Measurements from ENCODE around the gene PRR13. TPM values are rescaled to one million over a fixed set of nuclear protein-coding genes. Genes with fewer than 3 reads are reported as not detected.
A peak's percentile ranks its signal among the peaks of the same experiment; 100 is the strongest.

PRR13 gene
- total and polyA plus RNA-seq, 2 donors (not counting 3 experiments of a cell fraction or from before 2014, with no cell fraction given) = 68.9 to 139 TPM

DNA sequence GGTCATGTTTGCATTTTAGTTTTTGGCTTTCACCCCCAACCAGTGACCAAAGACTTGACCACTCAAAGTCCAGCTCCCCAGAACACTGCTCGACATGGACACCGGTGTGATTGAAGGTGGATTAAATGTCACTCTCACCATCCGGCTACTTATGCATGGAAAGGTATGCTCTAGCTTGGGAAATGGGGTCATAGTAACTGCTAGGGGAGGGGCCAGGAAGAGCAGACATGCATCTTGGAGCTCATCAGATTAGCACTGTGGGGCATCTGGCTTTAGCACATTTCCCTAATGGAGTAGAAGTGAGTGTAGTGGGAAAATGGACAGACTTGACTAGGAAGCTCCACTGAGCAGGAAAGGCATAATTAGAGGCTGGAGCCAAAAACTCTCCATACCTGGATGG, 13.2 kb downstream of the PRR13 start:
- Histone ChIP-seq H2AFZ (ENCODE audit: low read depth, low read length) (no peak overlapping the region), H3K4me2 (ENCODE audit: insufficient read depth, low read length) (peak overlapping the region; percentile 100), H3K27ac (ENCODE audit: insufficient read depth, low read depth, low read length) (no peak overlapping the region), H4K20me1 (replicated peaks; ENCODE audit: control insufficient read depth, extremely low read depth, insufficient read depth, low read length) (peaks cover 16% of the 10 kb centered on the region), H3K27me3 (ENCODE audit: control insufficient read depth in 2 of 2, insufficient read depth in 2 of 2, low read length in 2 of 2) (no peaks in the 10 kb centered on the region), H3K9me1 (replicated peaks; ENCODE audit: control insufficient read depth, extremely low read depth, insufficient read depth, low read length) (no peaks in the 10 kb centered on the region), H3K79me2 (ENCODE audit: control insufficient read depth, insufficient read depth, low read length) (peaks cover 71% of the 10 kb centered on the region), H3K36me3 (ENCODE audit: control insufficient read depth in 2 of 2, extremely low read depth in 1 of 2, insufficient read depth in 2 of 2, low read length in 2 of 2) (peaks cover 25 to 36% of the 10 kb centered on the region in 2 experiments), H3K9me3 (replicated peaks; ENCODE audit: control insufficient read depth, insufficient read depth, low read length) (no peaks in the 10 kb centered on the region), H3K9ac (replicated peaks; ENCODE audit: extremely low read depth, insufficient read depth, low read length) (no peak overlapping the region), H3K4me3 (replicated peaks in 1 of 3; ENCODE audit: insufficient read depth in 1 of 3, low read depth in 1 of 3, low read length in 3 of 3) (peak overlapping the region in 1 of 3 experiments; percentile 100), H3K4me1 (ENCODE audit: control insufficient read depth, extremely low read depth, insufficient read depth, low read length) (peaks cover 12% of the 10 kb centered on the region)
- intact Hi-C loops (cut with micrococcal nuclease) = loop anchor here (5.0 kb wide), 1 partner anchor 223 kb away; the partner anchor contains the start of gene ATP5MC2
- FAIRE-seq (no peak), DNase-seq (ENCODE audit: low read depth, low spot score) (no peak)
- no peak for TF ChIP-seq MAX (IDR thresholded peaks at IDR 0.05; ENCODE audit: insufficient read depth, insufficient read length)
- TF ChIP-seq JUN (IDR thresholded peaks at IDR 0.05; ENCODE audit: borderline replicate concordance, insufficient read depth, insufficient read length, low read depth) = no peak
- no peak for TF ChIP-seq GATA2 (IDR thresholded peaks at IDR 0.05; ENCODE audit: insufficient read depth, insufficient read length, low read depth, low read length)
- TF ChIP-seq MYC (IDR thresholded peaks at IDR 0.05; ENCODE audit: low read depth, low read length) = no peak
- TF ChIP-seq POLR2A (IDR thresholded peaks at IDR 0.05; ENCODE audit: low read depth, low read length) = no peak
- TF ChIP-seq FOS (IDR thresholded peaks at IDR 0.05; ENCODE audit: borderline replicate concordance, insufficient read depth, low read length) = no peak
- TF ChIP-seq, protein P1, sequence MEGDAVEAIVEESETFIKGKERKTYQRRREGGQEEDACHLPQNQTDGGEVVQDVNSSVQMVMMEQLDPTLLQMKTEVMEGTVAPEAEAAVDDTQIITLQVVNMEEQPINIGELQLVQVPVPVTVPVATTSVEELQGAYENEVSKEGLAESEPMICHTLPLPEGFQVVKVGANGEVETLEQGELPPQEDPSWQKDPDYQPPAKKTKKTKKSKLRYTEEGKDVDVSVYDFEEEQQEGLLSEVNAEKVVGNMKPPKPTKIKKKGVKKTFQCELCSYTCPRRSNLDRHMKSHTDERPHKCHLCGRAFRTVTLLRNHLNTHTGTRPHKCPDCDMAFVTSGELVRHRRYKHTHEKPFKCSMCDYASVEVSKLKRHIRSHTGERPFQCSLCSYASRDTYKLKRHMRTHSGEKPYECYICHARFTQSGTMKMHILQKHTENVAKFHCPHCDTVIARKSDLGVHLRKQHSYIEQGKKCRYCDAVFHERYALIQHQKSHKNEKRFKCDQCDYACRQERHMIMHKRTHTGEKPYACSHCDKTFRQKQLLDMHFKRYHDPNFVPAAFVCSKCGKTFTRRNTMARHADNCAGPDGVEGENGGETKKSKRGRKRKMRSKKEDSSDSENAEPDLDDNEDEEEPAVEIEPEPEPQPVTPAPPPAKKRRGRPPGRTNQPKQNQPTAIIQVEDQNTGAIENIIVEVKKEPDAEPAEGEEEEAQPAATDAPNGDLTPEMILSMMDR (IDR thresholded peaks at IDR 0.05; ENCODE audit: extremely low read depth in 1 of 2, insufficient read depth in 1 of 2, low read depth in 1 of 2, low read length in 2 of 2) = no peak
- TF ChIP-seq POLR2AphosphoS5 (IDR thresholded peaks at IDR 0.05; ENCODE audit: insufficient read depth, low read depth, low read length) = no peak
- no peak for TF ChIP-seq EZH2 (IDR thresholded peaks at IDR 0.05; ENCODE audit: borderline replicate concordance, low read depth, low read length, severe bottlenecking)
- dilution Hi-C loops (cut with MboI; ENCODE audit: extremely low pct_ligation_motif_present, low sequenced_read_pairs) = no loop called here
- CTCF ChIA-PET = interaction anchor here (1.0 to 2.5 kb wide), 5 partner anchors 9 to 133 kb away, joined by 3 to 15 read pairs (median 3); partner anchors contain the start of gene AAAS
- POLR2A ChIA-PET = interaction anchor here (0.7 kb wide), 1 partner anchor 27 kb away, joined by 4 read pairs; no protein-coding TSS in a partner anchor
- BruUV-seq (replicated peaks) = no TSS peak
